ENCODE measurements around the gene TMEM179B.

DNA sequence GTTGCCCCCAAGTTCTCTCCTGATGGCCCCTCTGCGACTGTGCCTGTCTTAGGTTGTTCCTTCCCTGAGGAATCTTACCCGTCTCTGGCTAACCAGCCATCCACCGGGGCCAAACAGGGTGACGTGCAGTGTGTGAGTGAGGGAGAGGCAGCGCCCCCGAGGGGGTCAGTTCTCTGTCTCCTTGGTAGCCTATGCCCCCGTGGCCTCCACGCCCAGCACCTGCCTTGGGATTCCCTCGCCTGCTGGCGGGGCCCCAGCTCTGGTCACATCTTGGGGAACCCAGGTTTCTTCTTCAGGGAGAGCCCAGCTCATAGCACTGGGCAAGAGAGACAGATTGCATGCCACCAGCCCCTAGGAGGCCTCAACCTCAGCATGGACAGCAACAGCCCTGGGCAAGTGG, 12.3 kb downstream of the TMEM179B start:
- TF ChIP-seq SUZ12 (IDR thresholded peaks at IDR 0.05), result no peak
- TF ChIP-seq ELF4 (IDR thresholded peaks at IDR 0.05), result no peak
- no peak for TF ChIP-seq FOXM1 (IDR thresholded peaks at IDR 0.05; ENCODE audit: borderline replicate concordance)

Data from HEK293T (cell line).